HepG2 (cell line): ENCODE measurements around the gene TSHZ2. TPM values are rescaled to one million over a fixed set of nuclear protein-coding genes. Genes with fewer than 3 reads are reported as not detected.

Source experiments
- HNF4A ChIP-seq: sonication (generic); formaldehyde crosslinking; IDR thresholded peaks from 2 replicates; pipeline ENCODE4 v1.4.0; 2020; ENCODE audit warnings: missing genetic modification reagents
- HNF4G ChIP-seq, 2 experiments: sonication (generic) in 1 of 2; formaldehyde crosslinking in 1 of 2; IDR thresholded peaks; 2 replicates each; pipeline versions ENCODE4 v1.4.0 to v1.6.1; 2011 to 2020; ENCODE audit warnings: borderline replicate concordance in 2 of 2, low read depth in 2 of 2, mild to moderate bottlenecking in 2 of 2, low read length in 1 of 2, missing genetic modification reagents in 1 of 2, moderate library complexity in 1 of 2
- HNRNPUL1 ChIP-seq: fragments of 200-400 bp; formaldehyde crosslinking; IDR thresholded peaks from 2 replicates; pipeline ENCODE4 v1.6.1; 2017; ENCODE audit warnings: low read depth, mild to moderate bottlenecking, low read length, moderate library complexity
- NFKB2 ChIP-seq: sonication (generic); formaldehyde crosslinking; IDR thresholded peaks from 2 replicates; pipeline ENCODE4 v1.4.0; 2020; ENCODE audit warnings: missing genetic modification reagents, borderline replicate concordance
- PLRG1 ChIP-seq: fragments of 450-650 bp; conservative IDR thresholded peaks from 2 replicates; pipeline ENCODE4 v1.6.1; 2016
- SIN3B ChIP-seq: fragments of 150-350 bp; IDR thresholded peaks from 2 replicates; pipeline ENCODE4 v1.6.1; 2014; ENCODE audit warnings: low read length
- SP2 ChIP-seq: sonication (generic); formaldehyde crosslinking; IDR thresholded peaks from 2 replicates; pipeline ENCODE4 v1.5.1; 2020; ENCODE audit warnings: mild to moderate bottlenecking, missing genetic modification reagents
- ZNF138 ChIP-seq: sonication (generic); formaldehyde crosslinking; IDR thresholded peaks from 2 replicates; pipeline ENCODE4 v1.5.0; 2020; ENCODE audit warnings: mild to moderate bottlenecking, low read depth, missing genetic modification reagents
- ZNF232 ChIP-seq: sonication (generic); formaldehyde crosslinking; IDR thresholded peaks from 2 replicates; pipeline ENCODE4 v1.4.0; 2020; ENCODE audit warnings: missing genetic modification reagents, borderline replicate concordance
- ZNF737 ChIP-seq: sonication (generic); formaldehyde crosslinking; IDR thresholded peaks from 2 replicates; pipeline ENCODE4 v1.5.0; 2020; ENCODE audit warnings: missing genetic modification reagents, mild to moderate bottlenecking, borderline replicate concordance
- polyA plus RNA-seq, 8 experiments: library from polyadenylated mRNA; depleted of rRNA in 3 of 8; stranded (reverse) in 7 of 8; unstranded in 1 of 8; fragments of >200 nt; fragmentation: Illumina TruSeq in 4 of 8; extraction: Trizol in 4 of 8; gene quantifications; 2 replicates each; pipeline versions ENCODE4 v1.2.1 to v1.2.3, GENCODE V29; 2011 to 2016; ENCODE audit warnings: low read depth in 4 of 8, missing spikeins in 1 of 8, mixed read lengths in 1 of 8; ENCODE audit not compliant: insufficient read depth in 1 of 8
- total RNA-seq, 5 experiments: library from RNA; depleted of rRNA; stranded (reverse); fragments of >200 nt; fragmentation: Illumina TruSeq; extraction: Trizol; gene quantifications; 2 replicates each; pipeline ENCODE4 v1.2.3, GENCODE V29; 2016; ENCODE audit warnings: low read depth in 1 of 5
- TF ChIP-seq, protein P1 (sequence below), 2 experiments: IDR thresholded peaks; 2 replicates each; pipeline ENCODE4 v1.6.1; 2011 to 2012; ENCODE audit warnings: low read length in 2 of 2, borderline replicate concordance in 1 of 2, low read depth in 1 of 2, mild to moderate bottlenecking in 1 of 2, moderate library complexity in 1 of 2
- TF ChIP-seq, protein P2 (sequence below): sonication (generic); formaldehyde crosslinking; IDR thresholded peaks from 2 replicates; pipeline ENCODE4 v1.5.0; 2020; ENCODE audit warnings: mild to moderate bottlenecking, missing genetic modification reagents
- TF ChIP-seq, protein P3 (sequence below): conservative IDR thresholded peaks from 2 replicates; pipeline ENCODE4 v1.6.1; 2018; ENCODE audit warnings: missing genetic modification reagents
- TF ChIP-seq, protein P4 (sequence below): sonication (generic); formaldehyde crosslinking; IDR thresholded peaks from 2 replicates; pipeline ENCODE4 v1.4.0; 2020; ENCODE audit warnings: missing genetic modification reagents
- TF ChIP-seq, protein P5 (sequence below): sonication (generic); formaldehyde crosslinking; IDR thresholded peaks from 2 replicates; pipeline ENCODE4 v1.4.0; 2020; ENCODE audit warnings: missing genetic modification reagents, borderline replicate concordance
- TF ChIP-seq, protein P6 (sequence below): sonication (generic); formaldehyde crosslinking; IDR thresholded peaks from 2 replicates; pipeline ENCODE4 v1.5.0; 2020; ENCODE audit warnings: missing genetic modification reagents, mild to moderate bottlenecking, borderline replicate concordance
- TF ChIP-seq, protein P7 (sequence below): IDR thresholded peaks from 2 replicates; pipeline ENCODE4 v1.6.1; 2016

TSHZ2 gene
- total and polyA plus RNA-seq, 2 of the 13 experiments (the other 11 are each of a cell fraction or from before 2014, with no cell fraction given) = 0.01 TPM; not detected in 1

DNA sequence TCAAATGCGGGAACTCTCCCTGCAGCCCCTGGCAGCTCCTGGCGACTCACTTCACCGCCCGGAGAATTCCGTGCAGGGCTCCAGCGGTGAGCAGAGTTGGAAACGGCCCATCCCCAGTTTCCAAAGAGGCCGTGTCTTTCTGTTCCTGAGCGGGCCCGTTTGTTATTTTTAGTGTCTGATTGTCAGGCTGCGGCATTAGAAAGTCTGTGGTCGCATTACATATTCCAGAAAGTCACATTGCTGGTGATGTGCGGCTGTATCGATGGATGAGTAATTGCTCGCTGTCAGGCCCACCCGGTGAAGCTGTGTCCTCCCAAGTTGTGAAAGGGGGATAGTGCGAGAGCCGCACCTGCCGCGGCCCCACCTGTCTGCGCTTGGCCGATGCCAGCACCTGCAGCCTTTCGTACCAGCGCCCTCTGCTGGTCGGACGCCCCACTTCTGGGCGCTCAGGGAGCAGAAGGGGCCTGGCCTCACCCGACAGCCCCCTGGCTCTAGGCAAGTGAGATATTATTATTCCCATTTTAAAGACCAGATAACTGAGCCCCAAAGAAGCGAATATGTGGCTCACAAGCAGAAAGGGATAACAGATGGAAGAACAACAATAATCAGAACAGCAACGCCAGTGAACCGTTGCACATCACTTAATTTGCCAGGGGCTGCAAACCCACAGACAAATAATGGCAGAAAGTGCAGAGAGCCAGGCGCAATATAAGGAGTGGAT lies 244.9 kb downstream of the TSHZ2 start (continued):
- no peak for TF ChIP-seq HNRNPUL1
- no peak for TF ChIP-seq HNF4A
- TF ChIP-seq SP2 (CRISPR knock-in tag) = peak; percentile 51
- TF ChIP-seq, protein P1, sequence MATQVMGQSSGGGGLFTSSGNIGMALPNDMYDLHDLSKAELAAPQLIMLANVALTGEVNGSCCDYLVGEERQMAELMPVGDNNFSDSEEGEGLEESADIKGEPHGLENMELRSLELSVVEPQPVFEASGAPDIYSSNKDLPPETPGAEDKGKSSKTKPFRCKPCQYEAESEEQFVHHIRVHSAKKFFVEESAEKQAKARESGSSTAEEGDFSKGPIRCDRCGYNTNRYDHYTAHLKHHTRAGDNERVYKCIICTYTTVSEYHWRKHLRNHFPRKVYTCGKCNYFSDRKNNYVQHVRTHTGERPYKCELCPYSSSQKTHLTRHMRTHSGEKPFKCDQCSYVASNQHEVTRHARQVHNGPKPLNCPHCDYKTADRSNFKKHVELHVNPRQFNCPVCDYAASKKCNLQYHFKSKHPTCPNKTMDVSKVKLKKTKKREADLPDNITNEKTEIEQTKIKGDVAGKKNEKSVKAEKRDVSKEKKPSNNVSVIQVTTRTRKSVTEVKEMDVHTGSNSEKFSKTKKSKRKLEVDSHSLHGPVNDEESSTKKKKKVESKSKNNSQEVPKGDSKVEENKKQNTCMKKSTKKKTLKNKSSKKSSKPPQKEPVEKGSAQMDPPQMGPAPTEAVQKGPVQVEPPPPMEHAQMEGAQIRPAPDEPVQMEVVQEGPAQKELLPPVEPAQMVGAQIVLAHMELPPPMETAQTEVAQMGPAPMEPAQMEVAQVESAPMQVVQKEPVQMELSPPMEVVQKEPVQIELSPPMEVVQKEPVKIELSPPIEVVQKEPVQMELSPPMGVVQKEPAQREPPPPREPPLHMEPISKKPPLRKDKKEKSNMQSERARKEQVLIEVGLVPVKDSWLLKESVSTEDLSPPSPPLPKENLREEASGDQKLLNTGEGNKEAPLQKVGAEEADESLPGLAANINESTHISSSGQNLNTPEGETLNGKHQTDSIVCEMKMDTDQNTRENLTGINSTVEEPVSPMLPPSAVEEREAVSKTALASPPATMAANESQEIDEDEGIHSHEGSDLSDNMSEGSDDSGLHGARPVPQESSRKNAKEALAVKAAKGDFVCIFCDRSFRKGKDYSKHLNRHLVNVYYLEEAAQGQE (IDR thresholded peaks at IDR 0.05; ENCODE audit: borderline replicate concordance in 1 of 2, low read depth in 1 of 2, low read length in 2 of 2) = no peak
- TF ChIP-seq, protein P2, sequence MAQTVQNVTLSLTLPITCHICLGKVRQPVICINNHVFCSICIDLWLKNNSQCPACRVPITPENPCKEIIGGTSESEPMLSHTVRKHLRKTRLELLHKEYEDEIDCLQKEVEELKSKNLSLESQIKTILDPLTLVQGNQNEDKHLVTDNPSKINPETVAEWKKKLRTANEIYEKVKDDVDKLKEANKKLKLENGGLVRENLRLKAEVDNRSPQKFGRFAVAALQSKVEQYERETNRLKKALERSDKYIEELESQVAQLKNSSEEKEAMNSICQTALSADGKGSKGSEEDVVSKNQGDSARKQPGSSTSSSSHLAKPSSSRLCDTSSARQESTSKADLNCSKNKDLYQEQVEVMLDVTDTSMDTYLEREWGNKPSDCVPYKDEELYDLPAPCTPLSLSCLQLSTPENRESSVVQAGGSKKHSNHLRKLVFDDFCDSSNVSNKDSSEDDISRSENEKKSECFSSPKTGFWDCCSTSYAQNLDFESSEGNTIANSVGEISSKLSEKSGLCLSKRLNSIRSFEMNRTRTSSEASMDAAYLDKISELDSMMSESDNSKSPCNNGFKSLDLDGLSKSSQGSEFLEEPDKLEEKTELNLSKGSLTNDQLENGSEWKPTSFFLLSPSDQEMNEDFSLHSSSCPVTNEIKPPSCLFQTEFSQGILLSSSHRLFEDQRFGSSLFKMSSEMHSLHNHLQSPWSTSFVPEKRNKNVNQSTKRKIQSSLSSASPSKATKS (CRISPR knock-in tag) = no peak
- peak; percentile 41; the same call in 1 of the 2 replicates for TF ChIP-seq ZNF232 (CRISPR knock-in tag)
- TF ChIP-seq, protein P3, sequence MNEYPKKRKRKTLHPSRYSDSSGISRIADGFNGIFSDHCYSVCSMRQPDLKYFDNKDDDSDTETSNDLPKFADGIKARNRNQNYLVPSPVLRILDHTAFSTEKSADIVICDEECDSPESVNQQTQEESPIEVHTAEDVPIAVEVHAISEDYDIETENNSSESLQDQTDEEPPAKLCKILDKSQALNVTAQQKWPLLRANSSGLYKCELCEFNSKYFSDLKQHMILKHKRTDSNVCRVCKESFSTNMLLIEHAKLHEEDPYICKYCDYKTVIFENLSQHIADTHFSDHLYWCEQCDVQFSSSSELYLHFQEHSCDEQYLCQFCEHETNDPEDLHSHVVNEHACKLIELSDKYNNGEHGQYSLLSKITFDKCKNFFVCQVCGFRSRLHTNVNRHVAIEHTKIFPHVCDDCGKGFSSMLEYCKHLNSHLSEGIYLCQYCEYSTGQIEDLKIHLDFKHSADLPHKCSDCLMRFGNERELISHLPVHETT (CRISPR knock-in tag) = no peak
- TF ChIP-seq SIN3B = no peak
- TF ChIP-seq PLRG1 = no peak
- TF ChIP-seq, protein P4, sequence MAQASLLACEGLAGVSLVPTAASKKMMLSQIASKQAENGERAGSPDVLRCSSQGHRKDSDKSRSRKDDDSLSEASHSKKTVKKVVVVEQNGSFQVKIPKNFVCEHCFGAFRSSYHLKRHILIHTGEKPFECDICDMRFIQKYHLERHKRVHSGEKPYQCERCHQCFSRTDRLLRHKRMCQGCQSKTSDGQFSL (CRISPR knock-in tag) = no peak
- TF ChIP-seq, protein P5, sequence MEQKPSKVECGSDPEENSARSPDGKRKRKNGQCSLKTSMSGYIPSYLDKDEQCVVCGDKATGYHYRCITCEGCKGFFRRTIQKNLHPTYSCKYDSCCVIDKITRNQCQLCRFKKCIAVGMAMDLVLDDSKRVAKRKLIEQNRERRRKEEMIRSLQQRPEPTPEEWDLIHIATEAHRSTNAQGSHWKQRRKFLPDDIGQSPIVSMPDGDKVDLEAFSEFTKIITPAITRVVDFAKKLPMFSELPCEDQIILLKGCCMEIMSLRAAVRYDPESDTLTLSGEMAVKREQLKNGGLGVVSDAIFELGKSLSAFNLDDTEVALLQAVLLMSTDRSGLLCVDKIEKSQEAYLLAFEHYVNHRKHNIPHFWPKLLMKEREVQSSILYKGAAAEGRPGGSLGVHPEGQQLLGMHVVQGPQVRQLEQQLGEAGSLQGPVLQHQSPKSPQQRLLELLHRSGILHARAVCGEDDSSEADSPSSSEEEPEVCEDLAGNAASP (CRISPR knock-in tag) = peak; percentile 31; the same call in 1 of the 2 replicates
- no peak for TF ChIP-seq ZNF138 (CRISPR knock-in tag)
- TF ChIP-seq, protein P6, sequence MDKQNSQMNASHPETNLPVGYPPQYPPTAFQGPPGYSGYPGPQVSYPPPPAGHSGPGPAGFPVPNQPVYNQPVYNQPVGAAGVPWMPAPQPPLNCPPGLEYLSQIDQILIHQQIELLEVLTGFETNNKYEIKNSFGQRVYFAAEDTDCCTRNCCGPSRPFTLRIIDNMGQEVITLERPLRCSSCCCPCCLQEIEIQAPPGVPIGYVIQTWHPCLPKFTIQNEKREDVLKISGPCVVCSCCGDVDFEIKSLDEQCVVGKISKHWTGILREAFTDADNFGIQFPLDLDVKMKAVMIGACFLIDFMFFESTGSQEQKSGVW (CRISPR knock-in tag) = no peak
- TF ChIP-seq NFKB2 (CRISPR knock-in tag) = peak; percentile 70; the same call in 1 of the 2 replicates
- TF ChIP-seq HNF4G (IDR thresholded peaks at IDR 0.05; ENCODE audit: borderline replicate concordance, low read depth, low read length) = no peak
- TF ChIP-seq HNF4G (CRISPR knock-in tag; IDR thresholded peaks at IDR 0.05; ENCODE audit: borderline replicate concordance, low read depth) = no peak
- no peak for TF ChIP-seq ZNF737
- TF ChIP-seq, protein P7, sequence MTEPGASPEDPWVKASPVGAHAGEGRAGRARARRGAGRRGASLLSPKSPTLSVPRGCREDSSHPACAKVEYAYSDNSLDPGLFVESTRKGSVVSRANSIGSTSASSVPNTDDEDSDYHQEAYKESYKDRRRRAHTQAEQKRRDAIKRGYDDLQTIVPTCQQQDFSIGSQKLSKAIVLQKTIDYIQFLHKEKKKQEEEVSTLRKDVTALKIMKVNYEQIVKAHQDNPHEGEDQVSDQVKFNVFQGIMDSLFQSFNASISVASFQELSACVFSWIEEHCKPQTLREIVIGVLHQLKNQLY (CRISPR knock-in tag) = no peak
